ENCODE results near the gene EPHB1. TPM values are rescaled to one million over a fixed set of nuclear protein-coding genes. Genes with fewer than 3 reads are reported as not detected.

Gene EPHB1
- total RNA-seq, 2 donors from 2014 or later = 0.68 to 0.71 TPM

GRCh38 chr3:135127946-135128470 is 332.9 kb downstream of the EPHB1 start:
- Histone ChIP-seq H3K27me3 (replicated peaks; ENCODE audit: insufficient read depth) (no peaks in the 10 kb centered on the region), H3K36me3 (no peaks in the 10 kb centered on the region), H3K4me1 (ENCODE audit: control insufficient read depth in 1 of 2, low read depth in 2 of 2) (no peaks in the 10 kb centered on the region), H3K27ac (no peak overlapping the region), H3K4me3 (no peak overlapping the region), H3K9me3 (no peaks in the 10 kb centered on the region)
- ATAC-seq (ENCODE audit: insufficient number of reproducible peaks, low FRiP score, low read depth) = no peak
- TF ChIP-seq CTCF (IDR thresholded peaks at IDR 0.05) = no peak
- DNase-seq (ENCODE audit: low spot score) = no peak

- no peaks in the 10 kb centered on the region for H3K9me3 ChIP-seq
- no peak for DNase-seq (ENCODE audit: low spot score)
- H3K36me3 ChIP-seq = no peaks in the 10 kb centered on the region
- ATAC-seq (ENCODE audit: insufficient number of reproducible peaks, low FRiP score, low read depth) = no peak
- no peak overlapping the region for H3K27ac ChIP-seq
- H3K27me3 ChIP-seq (replicated peaks; ENCODE audit: insufficient read depth) = no peaks in the 10 kb centered on the region
- no peak overlapping the region for H3K4me3 ChIP-seq
- TF ChIP-seq CTCF (IDR thresholded peaks at IDR 0.05) = no peak
- H3K4me1 ChIP-seq (ENCODE audit: control insufficient read depth in 1 of 2, low read depth in 2 of 2) = no peaks in the 10 kb centered on the region
Observed at GRCh38 chr3:135128818-135129217, 333.8 kb downstream of the EPHB1 start.

- ATAC-seq (ENCODE audit: insufficient number of reproducible peaks, low FRiP score, low read depth) (no peak), DNase-seq (ENCODE audit: low spot score) (no peak)
- H3K36me3 ChIP-seq = no peaks in the 10 kb centered on the region
- no peaks in the 10 kb centered on the region for H3K27me3 ChIP-seq (replicated peaks; ENCODE audit: insufficient read depth)
- H3K4me1 ChIP-seq (ENCODE audit: control insufficient read depth in 1 of 2, low read depth in 2 of 2) = no peaks in the 10 kb centered on the region
- no peak for TF ChIP-seq CTCF (IDR thresholded peaks at IDR 0.05)
- no peak overlapping the region for H3K27ac ChIP-seq
- H3K4me3 ChIP-seq = no peak overlapping the region
- no peaks in the 10 kb centered on the region for H3K9me3 ChIP-seq
Observed at GRCh38 chr3:135131290-135131689, 336.2 kb downstream of the EPHB1 start.

GRCh38 chr3:135133905-135134683 is 339.0 kb downstream of the EPHB1 start:
- no peak for DNase-seq (ENCODE audit: low spot score)
- ATAC-seq (ENCODE audit: insufficient number of reproducible peaks, low FRiP score, low read depth) = no peak
- Histone ChIP-seq H3K27me3 (replicated peaks; ENCODE audit: insufficient read depth) (no peaks in the 10 kb centered on the region), H3K4me1 (ENCODE audit: control insufficient read depth in 1 of 2, low read depth in 2 of 2) (no peaks in the 10 kb centered on the region), H3K36me3 (no peaks in the 10 kb centered on the region), H3K4me3 (no peak overlapping the region), H3K27ac (no peak overlapping the region), H3K9me3 (no peaks in the 10 kb centered on the region)
- TF ChIP-seq CTCF (IDR thresholded peaks at IDR 0.05) = no peak

DNA sequence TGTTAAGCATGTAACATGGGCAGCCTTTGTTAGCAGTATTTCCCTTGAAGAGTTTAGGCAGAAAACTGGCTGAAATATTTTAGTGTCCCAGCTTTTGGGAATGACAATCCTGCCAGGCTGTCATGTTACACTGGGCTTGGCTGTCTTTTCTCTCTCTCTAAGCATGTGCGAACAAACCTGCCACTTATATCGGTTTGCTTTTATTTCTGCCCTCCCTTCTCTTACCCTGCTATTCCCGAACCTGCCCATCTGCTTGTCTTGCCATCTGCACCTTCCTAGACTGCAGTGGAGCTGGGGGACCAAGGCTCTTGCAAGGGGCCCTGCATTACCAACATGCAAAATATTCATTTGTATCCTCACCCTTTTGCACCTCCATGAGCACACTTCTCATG is 339.6 kb downstream of the EPHB1 start:
- no peaks in the 10 kb centered on the region for H3K4me1 ChIP-seq (ENCODE audit: control insufficient read depth in 1 of 2, low read depth in 2 of 2)
- TF ChIP-seq CTCF (IDR thresholded peaks at IDR 0.05) = no peak
- no peaks in the 10 kb centered on the region for H3K9me3 ChIP-seq
- H3K27me3 ChIP-seq (replicated peaks; ENCODE audit: insufficient read depth) = no peaks in the 10 kb centered on the region
- no peaks in the 10 kb centered on the region for H3K36me3 ChIP-seq
- no peak overlapping the region for H3K27ac ChIP-seq
- DNase-seq (ENCODE audit: low spot score) (no peak), ATAC-seq (ENCODE audit: insufficient number of reproducible peaks, low FRiP score, low read depth) (no peak)
- H3K4me3 ChIP-seq = no peak overlapping the region
